T follicular helper cell (primary cell): ENCODE results near the gene VANGL2.

Experiments used
- DNase-seq: peaks from one replicate; pipeline ENCODE4 v3.0.0-alpha.2; 2020; ENCODE audit warnings: low read depth

VANGL2 gene

GRCh38 chr1:160406131-160406968, 6.0 kb downstream of the VANGL2 start:
- no peak for DNase-seq

- DNase-seq: no peak
Observed at GRCh38 chr1:160407839-160408801, 7.8 kb downstream of the VANGL2 start.

GRCh38 chr1:160408864-160409263, 8.5 kb downstream of the VANGL2 start:
- no peak for DNase-seq

DNA sequence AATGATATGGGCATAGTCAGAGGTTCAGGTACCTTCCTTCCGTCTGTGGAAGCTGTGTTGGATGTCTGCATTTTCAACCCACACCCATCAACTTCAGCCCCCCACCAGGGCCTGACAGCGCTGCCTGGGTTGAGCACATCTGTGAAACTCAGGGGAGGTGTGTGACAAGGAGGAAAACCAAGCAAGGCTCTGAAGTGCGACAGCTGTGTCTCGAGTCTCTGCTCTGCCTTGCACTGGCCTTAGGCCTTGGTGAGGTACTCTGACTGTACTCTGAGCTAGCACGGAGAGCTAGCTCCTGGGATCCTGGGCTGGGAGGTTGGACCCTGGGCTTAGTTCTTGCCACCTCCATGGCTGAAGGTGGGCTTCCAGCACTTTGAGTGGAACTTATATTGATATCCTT, 9.1 kb downstream of the VANGL2 start:
- no peak for DNase-seq

DNA sequence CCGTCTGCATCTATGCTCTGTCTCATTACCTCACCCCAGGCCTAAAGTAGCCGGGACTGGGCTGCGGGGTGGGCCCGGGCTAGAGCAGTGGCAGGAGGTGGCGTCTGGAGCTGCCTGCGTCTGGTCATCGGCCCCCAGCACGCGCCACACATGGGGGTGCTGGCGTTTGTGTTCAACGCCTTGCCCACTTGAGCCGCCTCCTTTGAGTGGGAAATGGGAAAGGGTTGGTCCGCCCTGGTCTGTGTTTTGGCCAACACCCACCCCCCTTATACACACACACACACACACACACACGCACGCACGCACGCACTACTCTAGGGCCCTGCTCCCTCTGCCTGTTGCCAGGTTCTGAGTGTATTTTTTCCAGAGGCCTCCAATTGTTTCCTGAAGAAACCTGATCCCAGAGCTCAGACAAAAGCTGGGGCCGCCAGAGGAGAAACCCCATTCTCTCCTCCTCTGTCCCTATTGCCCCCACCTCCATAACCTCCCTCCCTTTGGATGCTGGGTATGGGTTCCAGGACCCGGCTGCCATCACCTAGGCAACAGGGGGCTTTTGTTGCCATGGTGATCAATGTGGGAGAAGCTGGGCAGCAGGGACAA, 10.1 kb downstream of the VANGL2 start:
- no peak for DNase-seq

DNA sequence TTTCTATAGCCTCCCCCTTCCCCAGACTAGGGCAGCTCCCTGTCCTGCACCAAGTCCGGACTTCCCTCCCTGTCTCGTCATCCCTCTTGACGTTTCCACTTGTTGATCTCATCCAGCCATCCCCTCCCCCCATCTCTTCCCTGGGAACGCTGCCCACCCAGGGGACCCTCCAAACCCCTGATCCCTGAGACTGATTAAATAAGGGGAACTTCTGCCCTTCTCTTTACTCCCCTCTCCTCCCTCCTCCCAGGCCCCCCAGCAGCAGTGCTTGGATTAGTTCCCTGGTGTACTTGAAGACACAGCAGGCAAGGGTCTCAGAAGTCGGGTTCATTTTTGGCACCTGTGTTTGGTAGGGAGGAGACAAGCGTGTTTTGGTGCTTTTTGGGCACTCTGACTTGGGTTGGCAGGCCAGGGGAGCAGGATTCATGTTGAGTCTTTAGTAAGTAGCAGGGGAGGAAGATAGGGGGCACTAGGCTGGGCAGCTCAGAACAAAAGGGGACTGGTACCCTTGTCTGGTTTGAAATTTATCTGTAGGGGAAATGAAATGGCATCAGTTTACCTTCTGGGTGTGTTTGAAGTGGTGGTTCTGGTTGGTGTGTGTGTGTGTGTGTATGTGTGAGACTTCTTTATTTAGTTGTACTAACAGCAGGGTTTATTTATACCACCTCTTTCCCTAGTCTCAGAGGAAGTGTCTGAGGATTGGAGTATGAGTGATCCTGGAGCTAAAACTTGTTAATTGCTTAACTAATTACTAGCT, 11.1 kb downstream of the VANGL2 start:
- DNase-seq: no peak

GRCh38 chr1:160412028-160412362, 11.6 kb downstream of the VANGL2 start:
- no peak for DNase-seq

DNA sequence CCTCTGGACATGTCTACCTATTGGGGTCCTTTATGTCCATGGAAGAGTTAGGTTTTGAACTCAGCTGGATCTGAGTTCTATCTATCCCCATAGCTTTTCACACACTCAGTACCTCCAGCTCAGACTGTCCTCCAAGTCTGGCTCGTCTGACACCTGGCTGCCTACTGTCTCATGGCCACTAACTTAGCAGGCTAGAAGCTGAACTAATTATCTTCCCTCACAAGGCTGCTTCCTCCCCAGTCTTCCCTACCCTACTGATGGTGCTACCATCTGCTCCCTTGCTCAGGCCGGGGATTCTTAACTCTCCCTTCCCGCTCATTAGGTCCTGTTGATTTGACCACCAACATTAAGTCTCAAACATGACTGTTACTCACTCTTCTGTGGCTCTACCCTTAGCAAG, 13.4 kb downstream of the VANGL2 start:
- DNase-seq: no peak

DNA sequence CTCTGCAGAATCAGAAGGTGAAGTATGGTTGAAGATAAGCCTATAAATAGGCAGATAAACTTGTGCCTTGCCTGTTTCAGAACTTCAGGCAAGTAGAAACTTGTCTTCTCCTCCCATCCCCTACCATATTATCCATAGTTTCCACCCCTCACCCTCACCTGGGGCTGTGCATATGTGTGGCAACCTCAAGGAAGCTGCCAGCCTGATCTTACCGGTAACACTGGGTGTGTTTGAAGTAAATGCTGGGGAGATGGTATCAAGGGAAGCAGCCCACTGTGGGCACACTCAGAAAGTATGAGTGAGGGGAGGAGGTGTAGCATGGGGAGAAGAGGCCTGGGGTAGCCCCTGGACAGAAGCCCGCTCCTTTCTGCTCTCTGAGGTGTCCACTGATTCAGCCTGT, 14.5 kb downstream of the VANGL2 start:
- DNase-seq: no peak

DNA sequence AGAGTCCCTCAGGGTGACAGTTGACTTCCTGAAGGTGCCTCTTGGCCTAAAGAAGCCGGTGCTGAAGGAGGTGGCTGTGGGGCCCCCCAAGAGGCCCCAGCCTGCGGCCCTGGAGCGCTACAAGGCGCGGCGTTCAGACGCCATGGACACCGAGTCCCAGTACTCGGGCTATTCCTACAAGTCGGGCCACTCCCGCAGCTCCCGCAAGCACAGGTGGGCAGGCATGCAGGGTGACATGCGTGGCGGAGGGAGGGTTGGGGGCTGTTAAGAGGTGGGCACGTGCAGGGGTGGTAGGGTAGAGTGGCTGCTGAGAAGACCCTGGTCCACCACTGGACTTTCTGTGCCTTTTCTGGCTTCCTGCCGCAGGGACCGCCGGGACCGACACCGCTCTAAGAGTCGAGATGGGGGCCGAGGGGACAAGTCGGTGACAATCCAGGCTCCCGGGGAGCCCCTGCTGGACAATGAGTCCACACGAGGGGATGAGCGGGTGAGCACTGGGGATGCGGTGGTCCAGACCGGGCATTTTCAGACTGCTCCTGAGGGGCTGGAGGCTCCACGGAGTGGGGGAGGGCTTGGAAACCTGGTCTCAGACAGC, 15.4 kb downstream of the VANGL2 start:
- DNase-seq: no peak

DNA sequence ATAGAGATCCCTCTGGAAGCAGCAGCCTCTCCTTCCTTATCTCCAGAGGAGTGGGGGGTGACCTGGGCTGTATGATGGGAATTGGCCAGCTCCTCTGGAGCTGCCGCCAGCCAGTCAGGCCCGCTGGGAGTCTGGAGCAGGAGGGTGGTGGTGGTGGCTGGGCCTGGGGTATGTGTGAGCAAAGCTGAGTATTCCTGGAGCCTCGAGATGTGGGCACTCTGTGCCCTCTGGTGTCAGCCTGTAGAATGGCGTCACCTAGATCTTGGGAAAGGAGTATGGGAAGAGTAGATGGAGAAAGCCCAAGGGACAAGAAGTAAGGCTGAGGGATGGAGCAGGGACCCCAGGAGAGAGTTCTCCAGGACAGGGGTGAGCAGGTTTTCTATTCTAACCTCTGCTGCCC, 16.0 kb downstream of the VANGL2 start:
- DNase-seq: no peak

DNA sequence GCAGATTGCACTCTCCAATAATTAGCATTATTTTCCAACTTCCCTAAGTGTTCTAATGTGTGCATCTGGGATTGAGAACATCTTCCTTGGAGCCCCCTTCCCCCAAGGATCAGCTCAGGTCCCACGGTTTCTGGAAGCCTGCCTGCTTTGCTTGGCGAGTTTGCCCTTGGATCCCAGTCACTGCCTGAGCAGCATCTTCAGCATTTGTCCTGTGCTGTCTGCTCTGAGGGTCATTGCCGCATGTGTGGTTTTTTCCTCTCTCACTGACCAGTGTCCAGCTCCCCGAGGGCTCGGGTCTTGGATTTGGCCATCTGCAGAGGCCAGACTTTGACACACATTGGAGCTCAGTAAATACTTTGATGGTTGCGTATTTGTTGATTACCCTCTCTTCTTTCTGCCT, 18.1 kb downstream of the VANGL2 start:
- no peak for DNase-seq

DNA sequence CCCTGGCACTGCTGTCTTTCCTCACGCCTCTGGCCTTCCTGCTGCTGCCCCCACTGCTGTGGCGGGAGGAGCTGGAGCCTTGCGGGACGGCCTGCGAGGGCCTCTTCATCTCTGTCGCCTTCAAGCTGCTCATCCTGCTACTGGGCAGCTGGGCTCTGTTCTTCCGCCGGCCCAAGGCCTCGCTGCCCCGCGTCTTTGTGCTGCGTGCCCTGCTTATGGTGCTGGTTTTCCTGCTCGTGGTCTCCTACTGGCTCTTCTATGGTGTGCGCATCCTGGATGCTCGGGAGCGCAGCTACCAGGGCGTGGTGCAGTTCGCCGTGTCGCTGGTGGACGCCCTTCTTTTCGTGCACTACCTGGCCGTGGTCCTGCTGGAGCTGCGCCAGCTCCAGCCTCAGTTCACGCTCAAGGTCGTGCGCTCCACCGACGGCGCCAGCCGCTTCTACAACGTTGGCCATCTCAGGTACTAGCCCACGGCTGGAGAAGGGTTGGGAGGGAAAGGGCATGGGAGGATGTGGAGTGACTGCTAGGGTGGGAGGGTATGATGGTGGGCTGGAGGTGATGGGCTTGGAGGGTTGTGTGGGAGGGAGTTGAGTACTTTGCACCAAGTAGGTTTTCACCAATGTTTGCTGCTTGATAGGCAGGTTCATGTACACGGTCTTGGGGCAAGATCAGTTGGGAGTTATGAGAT, 18.9 kb downstream of the VANGL2 start:
- no peak for DNase-seq

DNA sequence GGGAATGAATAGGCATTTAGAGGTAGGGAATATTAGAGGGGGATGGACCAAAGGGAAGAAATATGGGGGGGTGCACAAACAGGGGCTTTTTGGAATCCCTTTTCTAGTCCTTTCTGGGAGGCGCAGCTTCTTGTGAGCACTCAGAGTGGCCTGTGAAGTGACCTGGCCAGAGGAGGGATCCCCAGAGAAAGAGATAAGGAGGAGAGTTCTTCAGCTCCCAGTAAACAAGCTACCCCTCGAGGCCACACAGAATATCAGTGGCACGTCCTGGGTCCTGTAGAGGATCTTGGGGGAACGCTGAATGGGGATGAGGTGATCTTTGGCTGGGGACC, 19.4 kb downstream of the VANGL2 start:
- no peak for DNase-seq

GRCh38 chr1:160420881-160421842, 20.8 kb downstream of the VANGL2 start:
- no peak for DNase-seq

- no peak for DNase-seq
Observed at GRCh38 chr1:160421881-160422280, 21.5 kb downstream of the VANGL2 start.

GRCh38 chr1:160423966-160424365, 23.6 kb downstream of the VANGL2 start:
- no peak for DNase-seq

GRCh38 chr1:160425847-160426246, 25.5 kb downstream of the VANGL2 start:
- DNase-seq: no peak

DNA sequence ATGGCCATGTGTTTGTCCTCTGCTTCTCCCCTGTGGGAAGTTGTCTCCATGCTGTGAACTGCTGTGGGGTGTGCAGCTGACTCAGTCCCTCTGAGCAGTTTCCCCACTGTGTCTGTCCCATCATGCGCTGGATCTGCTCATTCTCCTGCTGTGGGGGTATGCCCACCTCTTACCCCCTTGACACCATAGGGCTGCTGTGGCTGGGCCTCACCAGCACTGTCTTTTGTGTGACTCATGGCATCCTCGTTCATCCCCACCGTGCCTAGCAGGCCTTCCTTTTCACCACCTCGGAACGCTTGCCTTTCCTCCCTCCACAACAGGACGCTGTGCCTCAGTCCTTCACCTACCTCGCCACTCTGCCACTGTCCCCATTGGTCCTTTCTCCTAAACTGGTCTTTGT, 27.3 kb downstream of the VANGL2 start:
- no peak for DNase-seq

DNA sequence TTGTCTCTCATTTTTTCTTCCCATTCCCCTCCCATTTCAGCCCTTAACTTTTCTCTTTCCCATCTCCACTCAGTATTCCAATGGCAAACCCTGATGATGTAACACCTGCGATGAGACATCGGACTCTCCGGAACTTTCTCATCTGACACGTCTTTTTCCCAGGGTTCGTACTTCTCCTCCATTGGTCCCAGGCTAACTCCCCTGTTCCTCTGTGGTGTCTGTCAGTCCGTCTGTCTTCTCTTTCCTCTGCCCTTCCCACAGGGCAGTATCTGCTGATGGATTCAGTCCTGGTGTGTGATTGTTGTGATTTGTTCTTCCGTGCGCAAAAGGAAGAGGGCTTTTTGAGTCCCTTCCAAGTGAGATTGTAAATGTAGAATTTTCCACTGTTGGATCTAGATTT, 27.7 kb downstream of the VANGL2 start:
- DNase-seq: no peak
